Activated CD4-positive, alpha-beta T cell treated with anti-CD3 and anti-CD28 coated beads, Interleukin-2, amount 50 U/mL, for 24 hours (primary cell): Measurements from ENCODE around the gene PAGE1.
"Not testable (repeated sequence)": the region's sequence is repeated elsewhere in the genome, so short reads cannot be mapped to it uniquely, and the experiment has no call there.

Experiments
- DNase-seq, 2 donors: peaks; one replicate each; pipeline ENCODE4 v3.0.0-alpha.2; 2020; ENCODE audit warnings: low read depth in 1 of 2, low spot score in 1 of 2

PAGE1 gene

GRCh38 chrX:49695276-49696180 lies at the start of gene PAGE1:
TSS of gene PAGE1 (minus strand) at chrX:49695984. CDS start at chrX:49694770, 1,214 bp downstream.
- no peak for DNase-seq

GRCh38 chrX:49741501-49741900 lies 45.7 kb upstream of the PAGE1 start:
- DNase-seq = not testable (repeated sequence)

- DNase-seq = no peak
These were observed 32.1 kb upstream of the PAGE1 start for GRCh38 chrX:49727847-49728246.

- no peak for DNase-seq
These were observed 31.2 kb upstream of the PAGE1 start for GRCh38 chrX:49726966-49727365.

GRCh38 chrX:49725923-49726904 lies 30.4 kb upstream of the PAGE1 start:
- DNase-seq = no peak

GRCh38 chrX:49725401-49725800 lies 29.6 kb upstream of the PAGE1 start:
- DNase-seq = no peak

- not testable (repeated sequence) for DNase-seq
These were observed 24.3 kb upstream of the PAGE1 start for GRCh38 chrX:49720106-49720505.

- DNase-seq = no peak
These were observed 16.8 kb upstream of the PAGE1 start for GRCh38 chrX:49712577-49712976.

- DNase-seq = no peak
These were observed 15.0 kb upstream of the PAGE1 start for GRCh38 chrX:49710744-49711319.

- no peak for DNase-seq
These were observed 9.1 kb upstream of the PAGE1 start for GRCh38 chrX:49704691-49705404.

- no peak for DNase-seq
These were observed 6.1 kb upstream of the PAGE1 start for GRCh38 chrX:49701933-49702332.

- DNase-seq = no peak
These were observed 5.5 kb upstream of the PAGE1 start for GRCh38 chrX:49701323-49701722.

GRCh38 chrX:49675075-49675719 lies 20.6 kb downstream of the PAGE1 start:
- DNase-seq = no peak

- DNase-seq = no peak
These were observed 22.4 kb downstream of the PAGE1 start for GRCh38 chrX:49673394-49673793.

GRCh38 chrX:49664824-49665223 lies 31.0 kb downstream of the PAGE1 start:
- no peak for DNase-seq

GRCh38 chrX:49661881-49662280 lies 33.9 kb downstream of the PAGE1 start:
- DNase-seq = no peak

GRCh38 chrX:49659771-49660170 lies 36.0 kb downstream of the PAGE1 start:
- no peak for DNase-seq

- no peak for DNase-seq
These were observed 39.3 kb downstream of the PAGE1 start for GRCh38 chrX:49656533-49656932.

- no peak for DNase-seq
These were observed 50.7 kb downstream of the PAGE1 start for GRCh38 chrX:49644991-49645637.
